B cell (primary cell): ENCODE data around the gene FGF21.

Experiments
- CTCF ChIP-seq: fragments of 200-600 bp; IDR thresholded peaks from one replicate; pipeline ENCODE4 v1.8.0; 2022; ENCODE audit warnings: antibody characterized with exemption, mild to moderate bottlenecking
- EZH2 ChIP-seq: IDR thresholded peaks from 2 replicates; pipeline ENCODE4 v1.6.1; 2012; ENCODE audit warnings: borderline replicate concordance, low read depth, mild to moderate bottlenecking, moderate library complexity, low read length; ENCODE audit not compliant: insufficient read depth, poor library complexity, severe bottlenecking

GRCh38 chr19:48720251-48720612, 35.1 kb upstream of the FGF21 start:
- TF ChIP-seq CTCF (no peak), EZH2 (no peak)
